ENCODE results near the gene WNK3. TPM values are rescaled to one million over a fixed set of nuclear protein-coding genes. Genes with fewer than 3 reads are reported as not detected.

Gene WNK3
- total RNA-seq, 4 donors from 2014 or later = 0.68 to 1.1 (median 1.0) TPM

DNA sequence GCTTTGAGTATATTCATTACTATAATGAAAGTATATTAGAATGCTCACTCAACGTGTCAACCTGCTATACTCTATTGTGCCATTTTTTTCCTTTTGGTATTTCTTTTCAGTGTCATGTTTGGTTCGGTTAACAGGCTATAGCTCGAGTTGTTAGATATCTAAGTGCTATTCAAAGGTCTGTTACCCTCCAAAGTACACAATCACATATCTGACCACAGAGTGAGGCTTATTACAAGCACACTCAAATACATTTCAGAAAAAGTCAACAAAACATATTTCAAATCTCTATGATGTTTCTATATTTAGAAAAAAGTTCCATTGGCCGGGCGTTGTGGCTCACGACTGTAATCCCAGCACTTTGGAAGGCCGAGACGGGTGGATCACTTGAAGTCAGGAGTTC, 32.8 kb downstream of the WNK3 start:
- TF ChIP-seq, protein P1, sequence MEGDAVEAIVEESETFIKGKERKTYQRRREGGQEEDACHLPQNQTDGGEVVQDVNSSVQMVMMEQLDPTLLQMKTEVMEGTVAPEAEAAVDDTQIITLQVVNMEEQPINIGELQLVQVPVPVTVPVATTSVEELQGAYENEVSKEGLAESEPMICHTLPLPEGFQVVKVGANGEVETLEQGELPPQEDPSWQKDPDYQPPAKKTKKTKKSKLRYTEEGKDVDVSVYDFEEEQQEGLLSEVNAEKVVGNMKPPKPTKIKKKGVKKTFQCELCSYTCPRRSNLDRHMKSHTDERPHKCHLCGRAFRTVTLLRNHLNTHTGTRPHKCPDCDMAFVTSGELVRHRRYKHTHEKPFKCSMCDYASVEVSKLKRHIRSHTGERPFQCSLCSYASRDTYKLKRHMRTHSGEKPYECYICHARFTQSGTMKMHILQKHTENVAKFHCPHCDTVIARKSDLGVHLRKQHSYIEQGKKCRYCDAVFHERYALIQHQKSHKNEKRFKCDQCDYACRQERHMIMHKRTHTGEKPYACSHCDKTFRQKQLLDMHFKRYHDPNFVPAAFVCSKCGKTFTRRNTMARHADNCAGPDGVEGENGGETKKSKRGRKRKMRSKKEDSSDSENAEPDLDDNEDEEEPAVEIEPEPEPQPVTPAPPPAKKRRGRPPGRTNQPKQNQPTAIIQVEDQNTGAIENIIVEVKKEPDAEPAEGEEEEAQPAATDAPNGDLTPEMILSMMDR (IDR thresholded peaks at IDR 0.05; ENCODE audit: low read depth) = no peak

GRCh38 chrX:54320067-54320466, 37.8 kb downstream of the WNK3 start:
- TF ChIP-seq, protein P1 (IDR thresholded peaks at IDR 0.05; ENCODE audit: low read depth) = no peak

GRCh38 chrX:54306379-54306778, 51.5 kb downstream of the WNK3 start:
- TF ChIP-seq, protein P1 (IDR thresholded peaks at IDR 0.05; ENCODE audit: low read depth) = no peak

- TF ChIP-seq, protein P1 (IDR thresholded peaks at IDR 0.05; ENCODE audit: low read depth) = no peak
Observed at GRCh38 chrX:54301516-54301915, 56.3 kb downstream of the WNK3 start.

GRCh38 chrX:54294306-54294705, 63.5 kb downstream of the WNK3 start:
- TF ChIP-seq, protein P1 (IDR thresholded peaks at IDR 0.05; ENCODE audit: low read depth) = no peak

GRCh38 chrX:54292755-54293154, 65.1 kb downstream of the WNK3 start:
- TF ChIP-seq, protein P1 (IDR thresholded peaks at IDR 0.05; ENCODE audit: low read depth) = no peak

DNA sequence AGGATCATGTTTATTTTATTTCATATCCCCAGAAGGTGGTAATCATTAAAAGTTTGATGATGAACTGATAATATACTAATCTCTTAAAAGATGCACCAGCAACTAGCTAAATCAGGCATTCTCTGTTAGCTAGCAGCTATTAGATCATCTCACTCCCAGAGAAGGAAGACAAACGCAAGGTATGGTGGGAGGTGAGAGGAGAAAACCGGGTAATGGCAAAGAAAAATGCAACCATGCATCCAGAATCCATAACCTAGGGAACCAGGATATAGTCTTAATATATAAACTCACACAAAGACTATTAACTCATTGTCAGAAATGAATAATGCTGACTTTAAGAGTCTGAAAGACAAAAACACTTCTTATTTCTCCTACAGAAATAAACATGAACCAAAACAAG, 66.1 kb downstream of the WNK3 start:
- TF ChIP-seq, protein P1 (IDR thresholded peaks at IDR 0.05; ENCODE audit: low read depth) = no peak

Measured in subcutaneous adipose tissue (tissue), 4 donors.